SK-N-SH (cell line): ENCODE measurements around the gene CCDC149. TPM values are rescaled to one million over a fixed set of nuclear protein-coding genes. Genes with fewer than 3 reads are reported as not detected.

Source experiments
- CTCF ChIA-PET: fragments of 300-600, 350-600 bp; formaldehyde crosslinking; extraction: SDS; loops from one replicate; lab custom pipeline; 2021; lab: Yijun Ruan, JAX
- POLR2A ChIA-PET: fragments of 350-600 bp; sonication (Branson Sonifier 250); formaldehyde crosslinking; extraction: SDS; loops from one replicate; lab custom pipeline; 2020; ENCODE audit warnings: antibody characterized with exemption, inconsistent platforms; lab: Yijun Ruan, JAX
- DNase-seq: peaks from one replicate; pipeline ENCODE4 v3.0.0; 2012
- H2AFZ ChIP-seq: fragments of 200-600 bp; sonication (generic); 2 replicates; pipeline ENCODE4 v1.8.1; 2016; ENCODE audit warnings: antibody characterized with exemption, mild to moderate bottlenecking, low read depth
- H3F3A ChIP-seq: fragments of 200-600 bp; sonication (generic); replicated peaks from 2 replicates; pipeline ENCODE3; 2016; ENCODE audit warnings: antibody characterized with exemption, mild to moderate bottlenecking; ENCODE audit not compliant: insufficient read depth
- H3K27ac ChIP-seq, 2 experiments: fragments of 200-500 bp in 1 of 2; fragments of 200-600 bp in 1 of 2; sonication (Bioruptor generic) in 1 of 2; sonication (generic), shearing (Covaris generic) in 1 of 2; 2 replicates each; pipeline versions ENCODE4 v1.5.1 to v1.6.1; 2014 to 2016; ENCODE audit warnings: low read depth in 2 of 2, inconsistent platforms in 1 of 2, low read length in 1 of 2, mild to moderate bottlenecking in 1 of 2, mixed read lengths in 1 of 2
- H3K27me3 ChIP-seq: fragments of 200-600 bp; sonication (generic), shearing (Covaris generic); 2 replicates; pipeline ENCODE4 v1.6.1; 2016; ENCODE audit warnings: mixed run types; ENCODE audit not compliant: insufficient read depth
- H3K36me3 ChIP-seq, 2 experiments: fragments of 200-500 bp in 1 of 2; fragments of 200-600 bp in 1 of 2; sonication (Bioruptor generic) in 1 of 2; sonication (generic) in 1 of 2; replicated peaks in 1 of 2; 2 replicates each; pipeline versions ENCODE3 to v1.5.1; 2014 to 2016; ENCODE audit warnings: low read length in 1 of 2, mild to moderate bottlenecking in 1 of 2; ENCODE audit not compliant: insufficient read depth in 2 of 2, control insufficient read depth in 1 of 2
- H3K4me1 ChIP-seq, 2 experiments: fragments of 200-500 bp in 1 of 2; fragments of 200-600 bp in 1 of 2; sonication (Bioruptor generic) in 1 of 2; sonication (generic), shearing (Covaris generic) in 1 of 2; 2 replicates each; pipeline versions ENCODE4 v1.5.1 to v1.6.1; 2014 to 2016; ENCODE audit warnings: low read depth in 1 of 2, low read length in 1 of 2, mixed run types in 1 of 2; ENCODE audit not compliant: insufficient read depth in 2 of 2, control insufficient read depth in 1 of 2
- H3K4me2 ChIP-seq: fragments of 200-600 bp; sonication (generic), shearing (Covaris generic); 2 replicates; pipeline ENCODE4 v1.6.1; 2017; ENCODE audit warnings: mixed run types
- H3K4me3 ChIP-seq, 2 experiments: fragments of 200-500 bp in 1 of 2; fragments of 200-600 bp in 1 of 2; sonication (Bioruptor generic) in 1 of 2; sonication (generic), shearing (Covaris generic) in 1 of 2; 2 replicates each; pipeline versions ENCODE4 v1.5.1 to v1.8.1; 2014 to 2016; ENCODE audit warnings: low read depth in 2 of 2, inconsistent platforms in 1 of 2, low read length in 1 of 2, mild to moderate bottlenecking in 1 of 2, mixed read lengths in 1 of 2, moderate library complexity in 1 of 2
- H3K79me2 ChIP-seq: fragments of 200-600 bp; sonication (generic); 2 replicates; pipeline ENCODE4 v1.8.1; 2017; ENCODE audit warnings: mild to moderate bottlenecking; ENCODE audit not compliant: insufficient read depth
- H3K9ac ChIP-seq: fragments of 200-600 bp; sonication (generic); 2 replicates; pipeline ENCODE4 v1.6.1; 2017; ENCODE audit warnings: mixed run types
- H3K9me2 ChIP-seq: fragments of 200-600 bp; sonication (generic); 2 replicates; pipeline ENCODE4 v1.6.1; 2017; ENCODE audit warnings: mixed run types
- H3K9me3 ChIP-seq: fragments of 200-600 bp; sonication (generic); 2 replicates; pipeline ENCODE4 v1.6.1; 2017; ENCODE audit warnings: mixed run types, mild to moderate bottlenecking, moderate library complexity
- H4K20me1 ChIP-seq: fragments of 200-600 bp; sonication (generic); 2 replicates; pipeline ENCODE4 v1.6.1; 2017; ENCODE audit warnings: mild to moderate bottlenecking, mixed run types; ENCODE audit not compliant: insufficient read depth
- EP300 ChIP-seq, 2 experiments: IDR thresholded peaks; 2 replicates each; pipeline versions ENCODE4 v1.4.0 to v1.6.1; 2012; ENCODE audit warnings: borderline replicate concordance in 1 of 2, low read depth in 1 of 2, low read length in 1 of 2
- FOSL2 ChIP-seq: IDR thresholded peaks from 2 replicates; pipeline ENCODE4 v1.4.0; 2012; ENCODE audit warnings: low read depth, mild to moderate bottlenecking, moderate library complexity, borderline replicate concordance
- FOXJ3 ChIP-seq: sonication (generic); formaldehyde crosslinking; IDR thresholded peaks from 2 replicates; pipeline ENCODE4 v1.5.1; 2020; ENCODE audit warnings: mild to moderate bottlenecking, missing genetic modification reagents
- GABPA ChIP-seq: IDR thresholded peaks from 2 replicates; pipeline ENCODE4 v1.4.0; 2012; ENCODE audit warnings: low read depth, mild to moderate bottlenecking
- GATA2 ChIP-seq: sonication (generic); formaldehyde crosslinking; IDR thresholded peaks from 2 replicates; pipeline ENCODE4 v1.5.0; 2020; ENCODE audit warnings: mild to moderate bottlenecking, missing genetic modification reagents
- JUND ChIP-seq: IDR thresholded peaks from 2 replicates; pipeline ENCODE4 v1.4.0; 2012
- MEF2A ChIP-seq: IDR thresholded peaks from 2 replicates; pipeline ENCODE4 v1.4.0; 2012; ENCODE audit warnings: low read depth, borderline replicate concordance
- MXI1 ChIP-seq: IDR thresholded peaks from 2 replicates; pipeline ENCODE4 v1.6.1; 2012; ENCODE audit warnings: mild to moderate bottlenecking, low read depth, low read length, improper control_type of control experiment
- NFIC ChIP-seq: IDR thresholded peaks from 2 replicates; pipeline ENCODE4 v1.4.0; 2012; ENCODE audit warnings: borderline replicate concordance
- NRF1 ChIP-seq: IDR thresholded peaks from 2 replicates; pipeline ENCODE4 v1.6.1; 2012; ENCODE audit warnings: low read depth, mild to moderate bottlenecking, low read length
- RAD21 ChIP-seq: IDR thresholded peaks from 2 replicates; pipeline ENCODE4 v1.6.1; 2012; ENCODE audit warnings: mild to moderate bottlenecking, low read length
- RFX5 ChIP-seq: IDR thresholded peaks from 2 replicates; pipeline ENCODE4 v1.6.1; 2012; ENCODE audit warnings: mild to moderate bottlenecking, improper control_type of control experiment, low read length
- RXRA ChIP-seq: IDR thresholded peaks from 2 replicates; pipeline ENCODE4 v1.4.0; 2012; ENCODE audit warnings: low read depth, mild to moderate bottlenecking, borderline replicate concordance
- SMC3 ChIP-seq: IDR thresholded peaks from 2 replicates; pipeline ENCODE4 v1.6.1; 2012; ENCODE audit warnings: low read depth, low read length, improper control_type of control experiment
- TCF12 ChIP-seq: IDR thresholded peaks from 2 replicates; pipeline ENCODE4 v1.4.0; 2012
- TEAD4 ChIP-seq: IDR thresholded peaks from 2 replicates; pipeline ENCODE4 v1.4.0; 2012; ENCODE audit warnings: mild to moderate bottlenecking, borderline replicate concordance; ENCODE audit not compliant: insufficient read depth
- YY1 ChIP-seq: IDR thresholded peaks from 2 replicates; pipeline ENCODE4 v1.4.0; 2012; ENCODE audit warnings: low read depth, mild to moderate bottlenecking
- WGBS: methylation state at CpG from one replicate; pipeline ENCODE4 v1.1.6; 2017; ENCODE audit warnings: low lambda C conversion rate; 5-methylcytosine and 5-hydroxymethylcytosine counted together
- polyA plus RNA-seq, 3 experiments: library from polyadenylated mRNA; depleted of rRNA; stranded (reverse); fragments of >200 nt; gene quantifications; 2 replicates each; pipeline ENCODE4 v1.2.3, GENCODE V29; 2012
- TF ChIP-seq, protein P1 (sequence below): IDR thresholded peaks from 2 replicates; pipeline ENCODE4; 2012
- TF ChIP-seq, protein P2 (sequence below): IDR thresholded peaks from 2 replicates; pipeline ENCODE4 v1.4.0; 2012; ENCODE audit warnings: low read depth, borderline replicate concordance
- TF ChIP-seq, protein P3 (sequence below): fragments of 150-350 bp; IDR thresholded peaks from 2 replicates; pipeline ENCODE4 v1.6.1; 2016; ENCODE audit warnings: mild to moderate bottlenecking, low read depth, low read length
- TF ChIP-seq, protein P4 (sequence below): fragments of 200-600 bp; sonication (generic); IDR thresholded peaks from 2 replicates; pipeline ENCODE4 v1.6.1; 2017; ENCODE audit warnings: antibody characterized with exemption, mild to moderate bottlenecking, moderate library complexity
- TF ChIP-seq, protein P5 (sequence below): IDR thresholded peaks from 2 replicates; pipeline ENCODE4 v1.4.0; 2012; ENCODE audit warnings: low read depth, borderline replicate concordance

The CCDC149 gene
- polyA plus RNA-seq, 1 of the 3 experiments (the other 2 are of a cell fraction), result 5.5 TPM

DNA sequence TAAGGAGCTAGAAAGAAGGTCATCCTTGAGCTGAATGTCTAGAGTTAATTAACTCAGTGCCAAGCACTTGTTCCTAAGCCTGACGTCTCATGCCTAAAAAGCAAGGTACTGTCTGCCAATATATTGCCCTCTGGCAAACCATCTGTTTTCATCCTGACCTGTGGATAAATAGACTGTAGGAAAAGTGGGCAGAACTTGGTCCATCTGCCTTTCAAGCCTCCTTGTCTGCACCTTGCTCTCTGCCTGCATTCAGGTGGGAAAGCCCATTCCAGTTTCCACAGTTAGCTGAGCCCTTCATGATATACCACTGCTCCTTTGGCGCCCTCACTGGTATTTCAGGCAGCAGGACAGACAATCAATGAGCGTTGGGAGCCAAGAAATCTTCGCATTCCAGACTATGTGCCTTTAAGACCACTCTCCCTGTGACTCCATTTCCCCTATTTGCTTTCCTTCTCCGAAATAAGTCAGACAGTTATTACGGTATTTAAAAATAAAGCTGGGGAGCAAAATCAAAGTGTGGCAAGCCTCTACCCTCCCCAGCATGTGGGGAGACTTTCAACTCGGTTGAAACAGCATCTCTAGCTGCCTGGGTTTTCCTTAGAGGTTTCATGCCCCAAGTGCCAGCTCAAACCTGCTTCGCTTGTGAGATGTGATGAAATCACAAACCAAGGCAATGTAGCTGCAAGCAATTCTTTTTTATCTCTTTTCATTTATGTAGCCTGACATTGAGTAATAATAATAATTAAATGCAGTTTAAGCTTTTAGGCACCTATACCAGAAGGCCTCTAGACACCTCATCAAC lies 2.5 kb upstream of the CCDC149 start:
- Histone ChIP-seq H3K79me2 (0 out of 2 replicates have a peak, but pooled peaks cover 5% of the 10 kb centered on the region), H3K27me3 (no peaks in the 10 kb centered on the region), H3K9me3 (no peaks in the 10 kb centered on the region), H3K27ac (no peak overlapping the region), H3F3A (no peaks in the 10 kb centered on the region), H3K36me3 (no peaks in the 10 kb centered on the region), H3K4me2 (no peak overlapping the region), H3K9ac (no peak overlapping the region), H3K4me3 (no peak overlapping the region), H2AFZ (no peak overlapping the region), H4K20me1 (no peaks in the 10 kb centered on the region), H3K4me1 (no peaks in the 10 kb centered on the region; a peak in 1 of 4 replicates), H3K9me2 (no peaks in the 10 kb centered on the region)
- ChIA-PET POLR2A (no interaction called here), CTCF (interaction anchor here (1.2 kb wide), 1 partner anchor 62 kb away, joined by 3 read pairs; no protein-coding TSS in a partner anchor)
- 61% methylated on average over 8 of the region's 8 CpGs for WGBS
- TF ChIP-seq SMC3, result peak; percentile 5; the same call in 1 of the 2 replicates
- TF ChIP-seq GATA2 (CRISPR knock-in tag), result no peak
- TF ChIP-seq, protein P1, sequence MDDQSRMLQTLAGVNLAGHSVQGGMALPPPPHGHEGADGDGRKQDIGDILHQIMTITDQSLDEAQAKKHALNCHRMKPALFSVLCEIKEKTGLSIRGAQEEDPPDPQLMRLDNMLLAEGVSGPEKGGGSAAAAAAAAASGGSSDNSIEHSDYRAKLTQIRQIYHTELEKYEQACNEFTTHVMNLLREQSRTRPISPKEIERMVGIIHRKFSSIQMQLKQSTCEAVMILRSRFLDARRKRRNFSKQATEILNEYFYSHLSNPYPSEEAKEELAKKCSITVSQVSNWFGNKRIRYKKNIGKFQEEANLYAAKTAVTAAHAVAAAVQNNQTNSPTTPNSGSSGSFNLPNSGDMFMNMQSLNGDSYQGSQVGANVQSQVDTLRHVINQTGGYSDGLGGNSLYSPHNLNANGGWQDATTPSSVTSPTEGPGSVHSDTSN, result no peak
- no peak for TF ChIP-seq TEAD4
- TF ChIP-seq, protein P2, sequence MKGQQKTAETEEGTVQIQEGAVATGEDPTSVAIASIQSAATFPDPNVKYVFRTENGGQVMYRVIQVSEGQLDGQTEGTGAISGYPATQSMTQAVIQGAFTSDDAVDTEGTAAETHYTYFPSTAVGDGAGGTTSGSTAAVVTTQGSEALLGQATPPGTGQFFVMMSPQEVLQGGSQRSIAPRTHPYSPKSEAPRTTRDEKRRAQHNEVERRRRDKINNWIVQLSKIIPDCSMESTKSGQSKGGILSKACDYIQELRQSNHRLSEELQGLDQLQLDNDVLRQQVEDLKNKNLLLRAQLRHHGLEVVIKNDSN, result no peak
- TF ChIP-seq TCF12, result no peak
- TF ChIP-seq, protein P3, sequence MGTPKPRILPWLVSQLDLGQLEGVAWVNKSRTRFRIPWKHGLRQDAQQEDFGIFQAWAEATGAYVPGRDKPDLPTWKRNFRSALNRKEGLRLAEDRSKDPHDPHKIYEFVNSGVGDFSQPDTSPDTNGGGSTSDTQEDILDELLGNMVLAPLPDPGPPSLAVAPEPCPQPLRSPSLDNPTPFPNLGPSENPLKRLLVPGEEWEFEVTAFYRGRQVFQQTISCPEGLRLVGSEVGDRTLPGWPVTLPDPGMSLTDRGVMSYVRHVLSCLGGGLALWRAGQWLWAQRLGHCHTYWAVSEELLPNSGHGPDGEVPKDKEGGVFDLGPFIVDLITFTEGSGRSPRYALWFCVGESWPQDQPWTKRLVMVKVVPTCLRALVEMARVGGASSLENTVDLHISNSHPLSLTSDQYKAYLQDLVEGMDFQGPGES, result no peak
- TF ChIP-seq RAD21, result peak; percentile 26; the same call in 1 of the 2 replicates
- TF ChIP-seq MXI1, result no peak
- TF ChIP-seq GABPA, result no peak
- TF ChIP-seq NFIC, result no peak
- TF ChIP-seq MEF2A, result no peak
- no peak for TF ChIP-seq YY1
- no peak for TF ChIP-seq EP300 (IDR thresholded peaks at IDR 0.05; ENCODE audit: borderline replicate concordance in 1 of 2, low read depth in 1 of 2, low read length in 1 of 2)
- TF ChIP-seq RXRA, result no peak
- TF ChIP-seq, protein P4, sequence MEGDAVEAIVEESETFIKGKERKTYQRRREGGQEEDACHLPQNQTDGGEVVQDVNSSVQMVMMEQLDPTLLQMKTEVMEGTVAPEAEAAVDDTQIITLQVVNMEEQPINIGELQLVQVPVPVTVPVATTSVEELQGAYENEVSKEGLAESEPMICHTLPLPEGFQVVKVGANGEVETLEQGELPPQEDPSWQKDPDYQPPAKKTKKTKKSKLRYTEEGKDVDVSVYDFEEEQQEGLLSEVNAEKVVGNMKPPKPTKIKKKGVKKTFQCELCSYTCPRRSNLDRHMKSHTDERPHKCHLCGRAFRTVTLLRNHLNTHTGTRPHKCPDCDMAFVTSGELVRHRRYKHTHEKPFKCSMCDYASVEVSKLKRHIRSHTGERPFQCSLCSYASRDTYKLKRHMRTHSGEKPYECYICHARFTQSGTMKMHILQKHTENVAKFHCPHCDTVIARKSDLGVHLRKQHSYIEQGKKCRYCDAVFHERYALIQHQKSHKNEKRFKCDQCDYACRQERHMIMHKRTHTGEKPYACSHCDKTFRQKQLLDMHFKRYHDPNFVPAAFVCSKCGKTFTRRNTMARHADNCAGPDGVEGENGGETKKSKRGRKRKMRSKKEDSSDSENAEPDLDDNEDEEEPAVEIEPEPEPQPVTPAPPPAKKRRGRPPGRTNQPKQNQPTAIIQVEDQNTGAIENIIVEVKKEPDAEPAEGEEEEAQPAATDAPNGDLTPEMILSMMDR, result peak; percentile 19; the same call in 1 of the 2 replicates
- no peak for TF ChIP-seq JUND
- no peak for TF ChIP-seq FOSL2
- TF ChIP-seq NRF1, result no peak
- TF ChIP-seq, protein P5, sequence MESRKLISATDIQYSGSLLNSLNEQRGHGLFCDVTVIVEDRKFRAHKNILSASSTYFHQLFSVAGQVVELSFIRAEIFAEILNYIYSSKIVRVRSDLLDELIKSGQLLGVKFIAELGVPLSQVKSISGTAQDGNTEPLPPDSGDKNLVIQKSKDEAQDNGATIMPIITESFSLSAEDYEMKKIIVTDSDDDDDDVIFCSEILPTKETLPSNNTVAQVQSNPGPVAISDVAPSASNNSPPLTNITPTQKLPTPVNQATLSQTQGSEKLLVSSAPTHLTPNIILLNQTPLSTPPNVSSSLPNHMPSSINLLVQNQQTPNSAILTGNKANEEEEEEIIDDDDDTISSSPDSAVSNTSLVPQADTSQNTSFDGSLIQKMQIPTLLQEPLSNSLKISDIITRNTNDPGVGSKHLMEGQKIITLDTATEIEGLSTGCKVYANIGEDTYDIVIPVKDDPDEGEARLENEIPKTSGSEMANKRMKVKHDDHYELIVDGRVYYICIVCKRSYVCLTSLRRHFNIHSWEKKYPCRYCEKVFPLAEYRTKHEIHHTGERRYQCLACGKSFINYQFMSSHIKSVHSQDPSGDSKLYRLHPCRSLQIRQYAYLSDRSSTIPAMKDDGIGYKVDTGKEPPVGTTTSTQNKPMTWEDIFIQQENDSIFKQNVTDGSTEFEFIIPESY, result no peak
- TF ChIP-seq RFX5, result no peak
- no peak for TF ChIP-seq FOXJ3 (CRISPR knock-in tag)
- DNase-seq, result no peak
